B cell (primary cell): Measurements from ENCODE around the gene SEZ6L. TPM values are rescaled to one million over a fixed set of nuclear protein-coding genes. Genes with fewer than 3 reads are reported as not detected.
A peak's percentile ranks its signal among the peaks of the same experiment; 100 is the strongest.

Experiments
- ATAC-seq: fragments of 200-7000 bp; cut with Tn5 transposase; one replicate; pipeline ENCODE4 v1.10.0; 2021; ENCODE audit warnings: low read depth, mild to moderate bottlenecking, moderate number of reproducible peaks, moderate library complexity
- CTCF ChIA-PET: fragments of 350-600 bp; sonication (Branson Sonifier 250); formaldehyde crosslinking; loops from one replicate; lab custom pipeline; 2021; ENCODE audit warnings: antibody characterized with exemption, inconsistent platforms; lab: Charles Lee
- POLR2A ChIA-PET: fragments of 350-600 bp; sonication (Branson Sonifier 250); formaldehyde crosslinking; loops from one replicate; lab custom pipeline; 2021; ENCODE audit warnings: antibody characterized with exemption; lab: Charles Lee
- DNase-seq: peaks from one replicate; pipeline ENCODE4 v3.0.0; 2013
- H2AFZ ChIP-seq: 2 replicates; pipeline ENCODE4 v1.6.1; 2012; ENCODE audit warnings: mild to moderate bottlenecking, low read depth, low read length; ENCODE audit not compliant: insufficient read depth, poor library complexity, severe bottlenecking
- H3K27ac ChIP-seq, 2 donors: 1 replicate in 1 of 2; 2 replicates in 1 of 2; pipeline ENCODE4 v1.5.1; 2012 to 2013; ENCODE audit warnings: low read length in 2 of 2, mild to moderate bottlenecking in 2 of 2, moderate library complexity in 1 of 2
- H3K27me3 ChIP-seq, 4 experiments: fragments of 200-600 bp in 1 of 4; sonication (generic) in 1 of 4; replicated peaks in 1 of 4; 1 replicate in 2 of 4; 2 replicates in 2 of 4; pipeline versions ENCODE4 v1.6.1 to v1.7.0; 2013 to 2016; ENCODE audit warnings: low read length in 3 of 4, mild to moderate bottlenecking in 2 of 4, mixed read lengths in 1 of 4, moderate library complexity in 1 of 4; ENCODE audit not compliant: insufficient read depth in 4 of 4, control insufficient read depth in 3 of 4; ENCODE audit errors: control extremely low read depth in 1 of 4
- H3K36me3 ChIP-seq, 2 experiments: replicated peaks in 1 of 2; 1 replicate in 1 of 2; 2 replicates in 1 of 2; pipeline versions ENCODE4 v1.6.1 to v1.7.1; 2013; ENCODE audit warnings: low read length in 1 of 2; ENCODE audit not compliant: insufficient read depth in 2 of 2, control insufficient read depth in 1 of 2; ENCODE audit errors: control extremely low read depth in 1 of 2, extremely low read depth in 1 of 2
- H3K4me1 ChIP-seq, 2 donors: fragments of 200-600 bp in 1 of 2; sonication (generic) in 1 of 2; 1 replicate in 1 of 2; 2 replicates in 1 of 2; pipeline versions ENCODE4 v1.5.1 to v1.6.1; 2013 to 2017; ENCODE audit warnings: low read length in 2 of 2; ENCODE audit not compliant: control insufficient read depth in 2 of 2, insufficient read depth in 2 of 2
- H3K4me2 ChIP-seq: replicated peaks from 2 replicates; pipeline ENCODE3; 2012; ENCODE audit warnings: mild to moderate bottlenecking, low read depth, low read length; ENCODE audit not compliant: poor library complexity, severe bottlenecking
- H3K4me3 ChIP-seq, 5 experiments: fragments of 200-600 bp in 1 of 5; sonication (generic) in 1 of 5; 1 replicate in 3 of 5; 2 replicates in 2 of 5; pipeline versions ENCODE4 v1.5.1 to v1.7.0; 2011 to 2016; ENCODE audit warnings: low read length in 4 of 5, mild to moderate bottlenecking in 4 of 5, low read depth in 2 of 5, control low read depth in 1 of 5, moderate library complexity in 1 of 5; ENCODE audit not compliant: insufficient read depth in 1 of 5; ENCODE audit errors: control extremely low read depth in 1 of 5, extremely low read depth in 1 of 5
- H3K79me2 ChIP-seq: fragments of 200-600 bp; sonication (generic); one replicate; pipeline ENCODE4 v1.6.0; 2016; ENCODE audit warnings: low read length; ENCODE audit not compliant: control insufficient read depth, insufficient read depth
- H3K9ac ChIP-seq: fragments of 200-600 bp; sonication (generic); 2 replicates; pipeline ENCODE4 v1.6.1; 2017; ENCODE audit warnings: mild to moderate bottlenecking, low read length, moderate library complexity
- H3K9me3 ChIP-seq, 3 donors: one replicate each; pipeline versions ENCODE4 v1.6.1 to v1.7.1; 2013; ENCODE audit warnings: low read length in 2 of 3; ENCODE audit not compliant: control insufficient read depth in 2 of 3, insufficient read depth in 1 of 3; ENCODE audit errors: control extremely low read depth in 1 of 3
- H4K20me1 ChIP-seq: 2 replicates; pipeline ENCODE4 v1.6.0; 2012; ENCODE audit warnings: mild to moderate bottlenecking, low read length; ENCODE audit not compliant: insufficient read depth, control insufficient read depth, poor library complexity, severe bottlenecking
- H3K27ac Mint-ChIP-seq: one replicate; pipeline ENCODE4 v1.8.0; 2021; ENCODE audit warnings: mixed read lengths
- H3K27me3 Mint-ChIP-seq: one replicate; pipeline ENCODE4 v1.8.0; 2021; ENCODE audit warnings: mixed read lengths
- H3K4me1 Mint-ChIP-seq: one replicate; pipeline ENCODE4 v1.8.0; 2021; ENCODE audit warnings: mixed read lengths
- H3K4me3 Mint-ChIP-seq: one replicate; pipeline ENCODE4 v1.8.0; 2021; ENCODE audit warnings: mixed read lengths
- H3K9me3 Mint-ChIP-seq: one replicate; pipeline ENCODE4 v1.8.0; 2022; ENCODE audit warnings: mixed read lengths; ENCODE audit not compliant: insufficient read depth
- EZH2 ChIP-seq: IDR thresholded peaks from 2 replicates; pipeline ENCODE4 v1.6.1; 2012; ENCODE audit warnings: borderline replicate concordance, low read depth, mild to moderate bottlenecking, moderate library complexity, low read length; ENCODE audit not compliant: insufficient read depth, poor library complexity, severe bottlenecking
- WGBS: methylation state at CpG from one replicate; pipeline ENCODE4 v1.1.5; 2013; ENCODE audit warnings: missing lambda C conversion rate; ENCODE audit not compliant: insufficient coverage; 5-methylcytosine and 5-hydroxymethylcytosine counted together
- intact Hi-C: fragments of 100-400 bp; cut with micrococcal nuclease; formaldehyde crosslinking; loops from one replicate; pipeline ENCODE4 v1.10.0; 2022
- polyA plus RNA-seq: library from polyadenylated mRNA; depleted of rRNA; stranded (reverse); fragments of >200 nt; gene quantifications from 2 replicates; pipeline ENCODE4 v1.2.3, GENCODE V29; 2012
- total RNA-seq, 2 donors: library from RNA; stranded (reverse); fragments of 120-200 nt in 1 of 2; gene quantifications; 1 replicate in 1 of 2; 2 replicates in 1 of 2; pipeline versions ENCODE4 v1.2.3 to v1.2.4, GENCODE V29; 2013 to 2022
- TF ChIP-seq, protein P1 (sequence below): fragments of 200-600 bp; IDR thresholded peaks from one replicate; pipeline ENCODE4 v1.8.0; 2022; ENCODE audit warnings: antibody characterized with exemption, mild to moderate bottlenecking

Gene SEZ6L
- total and polyA plus RNA-seq, 2 donors (not counting 1 experiment from before 2014, with no cell fraction given) = 0.04 TPM; not detected in 1

DNA sequence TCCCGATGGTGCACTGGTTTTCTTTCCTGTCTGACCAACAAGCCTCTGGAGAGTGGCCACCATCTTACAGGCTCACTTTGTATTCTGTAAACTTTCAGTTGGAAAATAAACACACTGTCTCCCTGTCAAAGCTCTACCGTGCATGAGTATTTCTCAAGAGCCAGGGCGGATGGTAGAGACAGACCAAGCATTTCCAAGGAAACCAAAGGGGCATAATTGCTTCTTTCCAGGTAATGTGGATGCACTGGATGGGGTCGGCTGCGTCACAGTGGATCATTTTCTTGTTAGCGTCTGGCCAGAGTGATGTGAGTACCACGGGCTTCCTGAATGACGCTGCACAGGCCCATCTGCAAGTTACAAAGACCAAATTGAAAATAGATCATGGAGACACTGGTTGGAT is 5.1 kb upstream of the SEZ6L start:
- Histone ChIP-seq H3K9ac (no peak overlapping the region), H3K36me3 (no peaks in the 10 kb centered on the region), H3K9me3 (peaks cover 0 to 4% (median 1%) of the 10 kb centered on the region in 3 donors), H4K20me1 (no peaks in the 10 kb centered on the region), H3K79me2 (no peaks in the 10 kb centered on the region), H3K4me1 (peaks cover 6 to 7% of the 10 kb centered on the region in 2 donors), H3K27ac (no peak overlapping the region), H3K4me3 (no peak overlapping the region), H3K27me3 (peaks cover 0 to 23% (median 4%) of the 10 kb centered on the region in 4 experiments), H3K4me2 (no peak overlapping the region), H2AFZ (no peak overlapping the region)
- intact Hi-C loops = no loop called here
- ChIA-PET CTCF (no interaction called here), POLR2A (no interaction called here)
- no peak overlapping the region for H3K27ac Mint-ChIP-seq
- H3K4me3 Mint-ChIP-seq = no peak overlapping the region
- TF ChIP-seq, protein P1, sequence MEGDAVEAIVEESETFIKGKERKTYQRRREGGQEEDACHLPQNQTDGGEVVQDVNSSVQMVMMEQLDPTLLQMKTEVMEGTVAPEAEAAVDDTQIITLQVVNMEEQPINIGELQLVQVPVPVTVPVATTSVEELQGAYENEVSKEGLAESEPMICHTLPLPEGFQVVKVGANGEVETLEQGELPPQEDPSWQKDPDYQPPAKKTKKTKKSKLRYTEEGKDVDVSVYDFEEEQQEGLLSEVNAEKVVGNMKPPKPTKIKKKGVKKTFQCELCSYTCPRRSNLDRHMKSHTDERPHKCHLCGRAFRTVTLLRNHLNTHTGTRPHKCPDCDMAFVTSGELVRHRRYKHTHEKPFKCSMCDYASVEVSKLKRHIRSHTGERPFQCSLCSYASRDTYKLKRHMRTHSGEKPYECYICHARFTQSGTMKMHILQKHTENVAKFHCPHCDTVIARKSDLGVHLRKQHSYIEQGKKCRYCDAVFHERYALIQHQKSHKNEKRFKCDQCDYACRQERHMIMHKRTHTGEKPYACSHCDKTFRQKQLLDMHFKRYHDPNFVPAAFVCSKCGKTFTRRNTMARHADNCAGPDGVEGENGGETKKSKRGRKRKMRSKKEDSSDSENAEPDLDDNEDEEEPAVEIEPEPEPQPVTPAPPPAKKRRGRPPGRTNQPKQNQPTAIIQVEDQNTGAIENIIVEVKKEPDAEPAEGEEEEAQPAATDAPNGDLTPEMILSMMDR = no peak
- no peak for TF ChIP-seq EZH2
- DNase-seq = no peak
- peaks cover 61% of the 10 kb centered on the region for H3K27me3 Mint-ChIP-seq
- no peak for ATAC-seq
- H3K4me1 Mint-ChIP-seq = peaks cover 8% of the 10 kb centered on the region
- 86% methylated on average over 8 of the region's 8 CpGs for WGBS
- no peaks in the 10 kb centered on the region for H3K9me3 Mint-ChIP-seq

DNA sequence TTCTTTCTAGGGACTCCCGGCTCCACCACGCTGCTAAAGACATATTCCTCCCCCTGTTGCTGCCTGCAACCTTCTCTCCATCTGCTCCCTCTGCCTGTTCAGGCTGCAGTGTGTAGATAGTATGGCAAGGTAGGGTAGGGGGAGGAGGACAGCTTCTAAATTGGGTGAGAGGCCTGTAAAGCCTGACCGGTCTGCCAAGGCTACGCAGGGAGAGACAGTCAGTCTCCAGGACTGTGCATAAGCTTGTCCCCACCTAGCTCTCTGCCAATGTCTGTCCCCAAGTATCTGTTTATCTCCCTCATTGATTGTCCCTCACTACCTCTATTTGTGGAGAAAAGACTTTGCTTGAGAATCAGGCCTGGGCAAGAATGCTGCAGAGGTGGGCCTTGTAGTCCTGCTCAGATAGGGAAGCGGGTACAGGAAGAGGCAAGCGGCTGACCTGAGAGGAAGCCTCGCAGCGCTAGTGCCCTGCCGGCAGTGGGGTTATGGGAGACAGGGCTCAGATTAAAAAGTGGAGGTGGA is 871 bp upstream of the SEZ6L start:
- H3K27ac ChIP-seq = no peak overlapping the region
- DNase-seq (peak; percentile 4), ATAC-seq (no peak)
- no peaks in the 10 kb centered on the region for H4K20me1 ChIP-seq
- no peaks in the 10 kb centered on the region for H3K9me3 Mint-ChIP-seq
- H3K4me2 ChIP-seq = peak overlapping the region; percentile 80
- WGBS = 37% methylated on average over 7 of the region's 9 CpGs
- H3K27ac Mint-ChIP-seq = no peak overlapping the region
- peaks cover 0 to 18% (median 1%) of the 10 kb centered on the region in 3 donors for H3K9me3 ChIP-seq
- H3K27me3 Mint-ChIP-seq = peaks cover 79% of the 10 kb centered on the region
- peaks cover 16 to 18% of the 10 kb centered on the region in 2 donors for H3K4me1 ChIP-seq
- H3K36me3 ChIP-seq = no peaks in the 10 kb centered on the region
- peak overlapping the region; percentile 75 for H3K4me3 Mint-ChIP-seq
- peaks cover 0 to 47% (median 25%) of the 10 kb centered on the region in 4 experiments for H3K27me3 ChIP-seq
- H3K4me3 ChIP-seq = peak overlapping the region in 1 of 5 experiments; percentile 21
- intact Hi-C loops = no loop called here
- peaks cover 14% of the 10 kb centered on the region for H3K4me1 Mint-ChIP-seq
- no peak overlapping the region for H3K9ac ChIP-seq
- POLR2A ChIA-PET = no interaction called here
- CTCF ChIA-PET = interaction anchor here (1.0 kb wide), 1 partner anchor 17 kb away, joined by 3 read pairs; no protein-coding TSS in a partner anchor
- H2AFZ ChIP-seq = peak overlapping the region; percentile 40
- TF ChIP-seq, protein P1 = no peak
- TF ChIP-seq EZH2 = no peak
- H3K79me2 ChIP-seq = no peaks in the 10 kb centered on the region
